AG09319 (cell line): Measurements from ENCODE around the gene GABRB1.

Experiments
- DNase-seq: peaks from one replicate; pipeline ENCODE4 v3.0.0-alpha.2; 2010; ENCODE audit warnings: low read depth; ENCODE audit errors: extremely low read depth
- CTCF ChIP-seq: IDR thresholded peaks from 2 replicates; pipeline ENCODE4 v1.5.1; 2011; ENCODE audit warnings: low read depth, mild to moderate bottlenecking, inconsistent platforms, low read length, moderate library complexity

The GABRB1 gene

GRCh38 chr4:47184083-47184482 is 152.7 kb downstream of the GABRB1 start:
- no peak for DNase-seq
- no peak for TF ChIP-seq CTCF

GRCh38 chr4:47185761-47186160 is 154.4 kb downstream of the GABRB1 start:
- no peak for TF ChIP-seq CTCF

GRCh38 chr4:47187608-47188007 is 156.2 kb downstream of the GABRB1 start:
- no peak for TF ChIP-seq CTCF
- DNase-seq, result no peak

More at GRCh38 chr4:47185761-47186160, 154.4 kb downstream of the GABRB1 start:
- no peak for DNase-seq

- TF ChIP-seq CTCF, result no peak
- no peak for DNase-seq
Measured at GRCh38 chr4:47193179-47193578, 161.8 kb downstream of the GABRB1 start.

GRCh38 chr4:47194036-47194737 is 162.8 kb downstream of the GABRB1 start:
- no peak for DNase-seq

GRCh38 chr4:47195706-47196105 is 164.3 kb downstream of the GABRB1 start:
- DNase-seq, result no peak
- no peak for TF ChIP-seq CTCF

More at GRCh38 chr4:47194036-47194737, 162.8 kb downstream of the GABRB1 start:
- TF ChIP-seq CTCF, result no peak

GRCh38 chr4:47198791-47199190 is 167.4 kb downstream of the GABRB1 start:
- no peak for TF ChIP-seq CTCF
- no peak for DNase-seq
